Ishikawa (cell line): ENCODE results near the gene SQSTM1.

Experiments
- CEBPB ChIP-seq: IDR thresholded peaks from 2 replicates; pipeline ENCODE4 v1.6.1; 2012
- CREB1 ChIP-seq: IDR thresholded peaks from 2 replicates; pipeline ENCODE4 v1.6.1; 2012; ENCODE audit warnings: low read depth
- EGR1 ChIP-seq: IDR thresholded peaks from 2 replicates; pipeline ENCODE4 v1.6.1; 2012
- EP300 ChIP-seq: IDR thresholded peaks from 2 replicates; pipeline ENCODE4 v1.6.1; 2012; ENCODE audit warnings: borderline replicate concordance
- FOXM1 ChIP-seq: IDR thresholded peaks from 2 replicates; pipeline ENCODE4 v1.6.1; 2012; ENCODE audit warnings: low read depth, borderline replicate concordance
- NFIC ChIP-seq: IDR thresholded peaks from 2 replicates; pipeline ENCODE4 v1.6.1; 2012
- RAD21 ChIP-seq: IDR thresholded peaks from 2 replicates; pipeline ENCODE4 v1.6.1; 2012; ENCODE audit warnings: low read depth
- REST ChIP-seq: IDR thresholded peaks from 2 replicates; pipeline ENCODE4 v1.6.1; 2012; ENCODE audit warnings: low read depth, mild to moderate bottlenecking
- TAF1 ChIP-seq: IDR thresholded peaks from 2 replicates; pipeline ENCODE4 v1.6.1; 2012; ENCODE audit warnings: low read depth, mild to moderate bottlenecking
- TCF12 ChIP-seq: IDR thresholded peaks from 2 replicates; pipeline ENCODE4 v1.6.1; 2012; ENCODE audit warnings: low read depth
- TEAD4 ChIP-seq: IDR thresholded peaks from 2 replicates; pipeline ENCODE4 v1.6.1; 2012
- YY1 ChIP-seq: IDR thresholded peaks from 2 replicates; pipeline ENCODE4 v1.6.1; 2012; ENCODE audit warnings: low read depth
- ZBTB7A ChIP-seq: IDR thresholded peaks from 2 replicates; pipeline ENCODE4 v1.6.1; 2012; ENCODE audit warnings: low read depth
- TF ChIP-seq, protein P1 (sequence below): IDR thresholded peaks from 2 replicates; pipeline ENCODE4 v1.6.1; 2012
- TF ChIP-seq, protein P2 (sequence below): IDR thresholded peaks from 2 replicates; pipeline ENCODE4 v1.6.1; 2012

Gene SQSTM1

GRCh38 chr5:179866241-179867078 is 45.8 kb downstream of the SQSTM1 start:
- TF ChIP-seq ZBTB7A (no peak), EGR1 (no peak), RAD21 (no peak), EP300 (no peak), TEAD4 (no peak), YY1 (no peak), TCF12 (no peak), FOXM1 (no peak), TAF1 (no peak), CEBPB (no peak), CREB1 (no peak), NFIC (no peak), REST (no peak)
- TF ChIP-seq, protein P1, sequence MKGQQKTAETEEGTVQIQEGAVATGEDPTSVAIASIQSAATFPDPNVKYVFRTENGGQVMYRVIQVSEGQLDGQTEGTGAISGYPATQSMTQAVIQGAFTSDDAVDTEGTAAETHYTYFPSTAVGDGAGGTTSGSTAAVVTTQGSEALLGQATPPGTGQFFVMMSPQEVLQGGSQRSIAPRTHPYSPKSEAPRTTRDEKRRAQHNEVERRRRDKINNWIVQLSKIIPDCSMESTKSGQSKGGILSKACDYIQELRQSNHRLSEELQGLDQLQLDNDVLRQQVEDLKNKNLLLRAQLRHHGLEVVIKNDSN, result no peak
- TF ChIP-seq, protein P2, sequence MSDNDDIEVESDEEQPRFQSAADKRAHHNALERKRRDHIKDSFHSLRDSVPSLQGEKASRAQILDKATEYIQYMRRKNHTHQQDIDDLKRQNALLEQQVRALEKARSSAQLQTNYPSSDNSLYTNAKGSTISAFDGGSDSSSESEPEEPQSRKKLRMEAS, result no peak

DNA sequence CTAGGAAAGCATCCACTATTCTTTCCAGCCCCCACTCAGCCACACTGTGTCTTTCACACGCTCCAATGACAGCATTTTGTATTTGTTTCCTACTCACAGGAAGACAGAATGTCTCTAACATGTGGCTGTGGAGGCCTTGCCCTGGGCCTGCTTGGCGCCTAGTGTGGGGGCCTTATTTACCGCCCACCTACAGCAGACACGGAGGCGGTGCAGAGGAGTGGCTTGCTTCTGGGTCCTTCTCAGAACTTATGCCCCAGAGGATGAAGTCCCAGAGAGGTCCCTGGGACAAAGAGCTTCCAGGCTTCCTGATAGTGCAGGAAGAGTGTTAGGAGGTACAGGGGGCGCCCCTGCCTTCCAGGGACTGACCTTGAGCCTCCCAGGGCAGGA is 46.4 kb downstream of the SQSTM1 start:
- TF ChIP-seq ZBTB7A (no peak), CEBPB (no peak), NFIC (no peak), TEAD4 (no peak), TCF12 (no peak), TAF1 (no peak), FOXM1 (no peak), CREB1 (no peak), EGR1 (no peak), RAD21 (no peak), YY1 (no peak), EP300 (no peak), REST (no peak)
- TF ChIP-seq, protein P1, result no peak
- TF ChIP-seq, protein P2, result no peak

DNA sequence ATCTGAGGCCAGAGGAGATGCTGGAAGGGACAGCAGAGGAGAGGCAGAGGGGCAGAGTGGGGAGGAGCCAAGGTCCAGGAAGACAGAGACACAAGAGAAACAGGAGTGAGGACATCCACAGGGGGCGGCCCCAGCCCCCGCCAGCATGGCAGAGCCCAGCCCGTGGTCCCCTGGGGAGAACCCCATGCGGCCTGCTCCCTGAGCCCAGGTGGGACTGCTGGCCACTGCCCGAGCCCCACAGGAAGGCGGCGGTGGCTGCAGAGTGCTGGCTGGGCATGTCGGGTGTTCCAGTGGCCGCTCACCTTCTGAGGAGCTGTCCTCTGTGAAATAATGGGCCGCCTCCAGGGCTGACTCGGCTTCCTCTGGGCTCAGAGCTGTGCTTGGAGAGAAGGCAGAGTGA is 46.8 kb downstream of the SQSTM1 start:
- no peak for TF ChIP-seq CREB1
- TF ChIP-seq FOXM1, result no peak
- no peak for TF ChIP-seq TCF12
- no peak for TF ChIP-seq CEBPB
- TF ChIP-seq, protein P2, result no peak
- TF ChIP-seq, protein P1, result no peak
- no peak for TF ChIP-seq EGR1

DNA sequence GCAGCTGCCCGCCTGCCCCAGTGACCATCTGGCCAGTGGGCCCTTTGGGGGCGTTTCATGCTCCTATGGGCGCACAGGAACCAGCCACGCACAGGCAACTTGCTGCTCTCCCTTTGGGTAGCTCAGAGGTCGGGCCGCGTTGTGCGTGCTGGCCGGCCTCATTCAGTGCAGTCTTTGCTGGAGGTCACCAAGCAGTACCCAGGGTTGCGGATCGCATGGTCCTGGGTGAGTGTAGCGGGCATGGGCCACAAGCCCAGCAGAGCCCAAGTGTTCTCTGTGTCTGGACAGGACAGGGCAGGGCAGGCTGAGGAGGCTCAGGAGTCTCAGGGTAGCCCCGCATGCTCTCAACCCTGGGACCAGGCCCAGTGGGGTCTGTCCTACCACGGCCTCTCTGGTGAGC is 47.8 kb downstream of the SQSTM1 start:
- no peak for TF ChIP-seq RAD21
- no peak for TF ChIP-seq TAF1
- TF ChIP-seq CREB1, result no peak
- TF ChIP-seq, protein P1, result no peak
- no peak for TF ChIP-seq FOXM1
- TF ChIP-seq, protein P2, result no peak
- no peak for TF ChIP-seq EGR1
- no peak for TF ChIP-seq EP300
- TF ChIP-seq TCF12, result no peak
